Keratinocyte (primary cell): ENCODE results near the gene TMEM132D. TPM values are rescaled to one million over a fixed set of nuclear protein-coding genes. Genes with fewer than 3 reads are reported as not detected.

ENCODE experiments used
- DNase-seq: peaks from one replicate; pipeline ENCODE4 v3.0.0-alpha.2; 2011; ENCODE audit warnings: low read depth, missing footprints, low spot score
- FAIRE-seq: peaks from 2 replicates; lab custom pipeline; 2011; peaks lifted over from hg19 to GRCh38; lab: Jason Lieb, UNC
- H2AFZ ChIP-seq: 2 replicates; pipeline ENCODE4 v1.6.0; 2012; ENCODE audit warnings: low read length, control low read depth, inconsistent platforms; ENCODE audit not compliant: control insufficient read depth
- H3K27ac ChIP-seq: 2 replicates; pipeline ENCODE4 v1.5.1; 2011; ENCODE audit warnings: low read length; ENCODE audit not compliant: control insufficient read depth, insufficient read depth
- H3K27me3 ChIP-seq: 3 replicates; pipeline ENCODE4 v1.6.0; 2011; ENCODE audit warnings: low read length; ENCODE audit not compliant: control insufficient read depth, insufficient read depth; ENCODE audit errors: extremely low read depth
- H3K36me3 ChIP-seq, 2 experiments: 2 replicates in 1 of 2; 3 replicates in 1 of 2; pipeline ENCODE4 v1.5.1; 2011; ENCODE audit warnings: low read length in 2 of 2, mild to moderate bottlenecking in 1 of 2; ENCODE audit not compliant: control insufficient read depth in 2 of 2, insufficient read depth in 2 of 2; ENCODE audit errors: extremely low read depth in 1 of 2
- H3K4me1 ChIP-seq: 3 replicates; pipeline ENCODE4 v1.5.1; 2011; ENCODE audit warnings: low read length; ENCODE audit not compliant: control insufficient read depth, insufficient read depth; ENCODE audit errors: extremely low read depth
- H3K4me2 ChIP-seq: 3 replicates; pipeline ENCODE4 v1.6.0; 2011; ENCODE audit warnings: low read depth, low read length; ENCODE audit not compliant: control insufficient read depth, insufficient read depth; ENCODE audit errors: extremely low read depth
- H3K4me3 ChIP-seq, 3 experiments: fragments of 200-600 bp in 1 of 3; sonication (generic) in 1 of 3; 2 replicates in 2 of 3; 3 replicates in 1 of 3; pipeline ENCODE4 v1.5.1; 2011 to 2016; ENCODE audit warnings: low read length in 3 of 3, mild to moderate bottlenecking in 3 of 3, control low read depth in 2 of 3, inconsistent platforms in 1 of 3, low read depth in 1 of 3, mixed read lengths in 1 of 3, mixed run types in 1 of 3, moderate library complexity in 1 of 3; ENCODE audit not compliant: control insufficient read depth in 2 of 3, insufficient read depth in 2 of 3; ENCODE audit errors: extremely low read depth in 1 of 3
- H3K79me2 ChIP-seq: 2 replicates; pipeline ENCODE4 v1.6.0; 2012; ENCODE audit warnings: low read length; ENCODE audit not compliant: control insufficient read depth, insufficient read depth
- H3K9ac ChIP-seq: 3 replicates; pipeline ENCODE4 v1.6.0; 2011; ENCODE audit warnings: low read length; ENCODE audit not compliant: control insufficient read depth, insufficient read depth; ENCODE audit errors: extremely low read depth
- H3K9me1 ChIP-seq: 3 replicates; pipeline ENCODE4 v1.6.0; 2011; ENCODE audit warnings: low read length; ENCODE audit not compliant: control insufficient read depth, insufficient read depth; ENCODE audit errors: extremely low read depth
- H3K9me3 ChIP-seq: 2 replicates; pipeline ENCODE4 v1.5.1; 2012; ENCODE audit warnings: low read depth, low read length; ENCODE audit not compliant: control insufficient read depth
- H4K20me1 ChIP-seq: 3 replicates; pipeline ENCODE4 v1.6.0; 2011; ENCODE audit warnings: low read length; ENCODE audit not compliant: control insufficient read depth, insufficient read depth; ENCODE audit errors: extremely low read depth
- EZH2 ChIP-seq: IDR thresholded peaks from one replicate; pipeline ENCODE4 v1.6.1; 2012; ENCODE audit warnings: inconsistent platforms, mild to moderate bottlenecking, low read length, moderate library complexity
- dilution Hi-C: fragments of 300-500 bp; cut with MboI; formaldehyde crosslinking; loops from one replicate; pipeline ENCODE4 v1.7.0; 2020; ENCODE audit warnings: low sequenced_read_pairs; ENCODE audit not compliant: extremely low pct_ligation_motif_present
- polyA plus RNA-seq, 5 experiments: library from polyadenylated mRNA; depleted of rRNA in 3 of 5; stranded (reverse) in 3 of 5; stranded (forward) in 1 of 5; unstranded in 1 of 5; fragments of >200 nt; gene quantifications; 1 replicate in 1 of 5; 2 replicates in 3 of 5; 3 replicates in 1 of 5; pipeline versions ENCODE4 v1.2.1 to v1.2.3, GENCODE V29; 2011 to 2012; ENCODE audit warnings: missing spikeins in 2 of 5, low read depth in 1 of 5, low replicate concordance in 1 of 5
- TF ChIP-seq, protein P1 (sequence below), 3 experiments: IDR thresholded peaks in 1 of 3; conservative IDR thresholded peaks in 1 of 3; optimal IDR thresholded peaks in 1 of 3; 2 replicates in 2 of 3; 3 replicates in 1 of 3; pipeline versions ENCODE3 to v1.5.1; 2011; ENCODE audit warnings: low read length in 3 of 3, mild to moderate bottlenecking in 3 of 3, moderate library complexity in 2 of 3, control low read depth in 1 of 3, inconsistent platforms in 1 of 3; ENCODE audit not compliant: insufficient read depth in 2 of 3; ENCODE audit errors: extremely low read depth in 1 of 3

The TMEM132D gene
- polyA plus RNA-seq, 1 donor (not counting 4 experiments of a cell fraction or from before 2014, with no cell fraction given), result not detected

DNA sequence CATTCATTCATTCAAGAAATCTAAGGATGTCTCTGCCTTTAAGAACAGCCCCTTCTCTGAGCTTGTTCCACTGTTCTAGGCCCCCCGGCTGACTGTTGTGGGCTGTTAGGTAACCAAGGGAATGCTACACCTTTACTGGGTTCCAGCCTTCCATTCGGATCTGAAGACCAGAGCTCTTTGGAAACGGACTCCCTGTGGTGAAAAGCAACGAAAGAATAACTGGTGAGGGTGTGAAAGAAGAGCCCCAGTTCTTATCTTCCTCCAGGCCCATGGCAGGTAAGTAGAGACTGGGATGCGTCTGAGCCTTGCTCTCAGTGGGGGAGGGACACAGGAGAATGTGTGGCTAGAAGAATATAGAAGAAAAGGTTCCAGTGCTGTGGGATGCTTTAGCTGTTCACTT, 207.4 kb downstream of the TMEM132D start:
- Histone ChIP-seq H3K27me3 (no peaks in the 10 kb centered on the region), H4K20me1 (no peaks in the 10 kb centered on the region), H3K79me2 (no peaks in the 10 kb centered on the region), H3K9me1 (no peaks in the 10 kb centered on the region), H3K9me3 (peaks cover 2% of the 10 kb centered on the region), H3K4me1 (no peaks in the 10 kb centered on the region), H3K27ac (no peak overlapping the region), H2AFZ (no peak overlapping the region), H3K4me3 (no peak overlapping the region), H3K4me2 (no peak overlapping the region), H3K9ac (no peak overlapping the region), H3K36me3 (no peaks in the 10 kb centered on the region)
- dilution Hi-C loops, result no loop called here
- FAIRE-seq (no peak), DNase-seq (no peak)
- TF ChIP-seq, protein P1, sequence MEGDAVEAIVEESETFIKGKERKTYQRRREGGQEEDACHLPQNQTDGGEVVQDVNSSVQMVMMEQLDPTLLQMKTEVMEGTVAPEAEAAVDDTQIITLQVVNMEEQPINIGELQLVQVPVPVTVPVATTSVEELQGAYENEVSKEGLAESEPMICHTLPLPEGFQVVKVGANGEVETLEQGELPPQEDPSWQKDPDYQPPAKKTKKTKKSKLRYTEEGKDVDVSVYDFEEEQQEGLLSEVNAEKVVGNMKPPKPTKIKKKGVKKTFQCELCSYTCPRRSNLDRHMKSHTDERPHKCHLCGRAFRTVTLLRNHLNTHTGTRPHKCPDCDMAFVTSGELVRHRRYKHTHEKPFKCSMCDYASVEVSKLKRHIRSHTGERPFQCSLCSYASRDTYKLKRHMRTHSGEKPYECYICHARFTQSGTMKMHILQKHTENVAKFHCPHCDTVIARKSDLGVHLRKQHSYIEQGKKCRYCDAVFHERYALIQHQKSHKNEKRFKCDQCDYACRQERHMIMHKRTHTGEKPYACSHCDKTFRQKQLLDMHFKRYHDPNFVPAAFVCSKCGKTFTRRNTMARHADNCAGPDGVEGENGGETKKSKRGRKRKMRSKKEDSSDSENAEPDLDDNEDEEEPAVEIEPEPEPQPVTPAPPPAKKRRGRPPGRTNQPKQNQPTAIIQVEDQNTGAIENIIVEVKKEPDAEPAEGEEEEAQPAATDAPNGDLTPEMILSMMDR (optimal IDR thresholded peaks at IDR 0.05 in 1 of 3, IDR thresholded peaks at IDR 0.05 in 1 of 3, conservative IDR thresholded peaks at IDR 0.05 in 1 of 3; ENCODE audit: extremely low read depth in 1 of 3, insufficient read depth in 2 of 3, low read length in 3 of 3), result no peak
- TF ChIP-seq EZH2, result no peak

DNA sequence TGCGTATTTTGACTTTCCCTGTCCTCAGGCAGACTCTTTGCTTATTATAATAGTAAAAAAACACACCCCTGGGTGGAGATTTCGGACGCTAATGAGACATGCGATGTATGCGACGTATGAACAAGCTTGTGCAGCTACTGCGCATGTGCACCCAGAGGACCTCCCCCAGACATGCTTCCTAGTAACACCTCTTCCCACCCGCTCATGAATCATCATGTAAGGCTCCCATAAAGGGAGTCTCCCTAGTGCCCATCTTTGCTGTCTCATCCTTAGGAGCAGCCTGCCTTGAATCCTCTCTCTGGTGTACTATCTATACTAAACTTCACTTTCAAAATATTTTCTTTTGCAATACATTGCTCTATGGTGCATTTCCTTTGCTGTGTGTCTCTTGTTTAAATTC, 210.1 kb downstream of the TMEM132D start:
- Histone ChIP-seq H3K79me2 (no peaks in the 10 kb centered on the region), H3K27ac (no peak overlapping the region), H3K4me1 (no peaks in the 10 kb centered on the region), H3K9me1 (no peaks in the 10 kb centered on the region), H3K36me3 (no peaks in the 10 kb centered on the region), H3K4me2 (no peak overlapping the region), H3K9me3 (no peaks in the 10 kb centered on the region), H3K9ac (no peak overlapping the region), H4K20me1 (no peaks in the 10 kb centered on the region), H2AFZ (no peak overlapping the region), H3K4me3 (no peak overlapping the region), H3K27me3 (no peaks in the 10 kb centered on the region)
- TF ChIP-seq, protein P1 (optimal IDR thresholded peaks at IDR 0.05 in 1 of 3, IDR thresholded peaks at IDR 0.05 in 1 of 3, conservative IDR thresholded peaks at IDR 0.05 in 1 of 3; ENCODE audit: extremely low read depth in 1 of 3, insufficient read depth in 2 of 3, low read length in 3 of 3), result no peak
- no peak for TF ChIP-seq EZH2
- dilution Hi-C loops, result no loop called here
- FAIRE-seq (no peak), DNase-seq (no peak)
